Measurements from ENCODE around the gene PLCXD3. TPM values are rescaled to one million over a fixed set of nuclear protein-coding genes. Genes with fewer than 3 reads are reported as not detected.

Gene PLCXD3
- polyA plus RNA-seq, 1 of the 3 experiments (the other 2 are of a cell fraction) = 0.15 TPM

- TF ChIP-seq, protein P1, sequence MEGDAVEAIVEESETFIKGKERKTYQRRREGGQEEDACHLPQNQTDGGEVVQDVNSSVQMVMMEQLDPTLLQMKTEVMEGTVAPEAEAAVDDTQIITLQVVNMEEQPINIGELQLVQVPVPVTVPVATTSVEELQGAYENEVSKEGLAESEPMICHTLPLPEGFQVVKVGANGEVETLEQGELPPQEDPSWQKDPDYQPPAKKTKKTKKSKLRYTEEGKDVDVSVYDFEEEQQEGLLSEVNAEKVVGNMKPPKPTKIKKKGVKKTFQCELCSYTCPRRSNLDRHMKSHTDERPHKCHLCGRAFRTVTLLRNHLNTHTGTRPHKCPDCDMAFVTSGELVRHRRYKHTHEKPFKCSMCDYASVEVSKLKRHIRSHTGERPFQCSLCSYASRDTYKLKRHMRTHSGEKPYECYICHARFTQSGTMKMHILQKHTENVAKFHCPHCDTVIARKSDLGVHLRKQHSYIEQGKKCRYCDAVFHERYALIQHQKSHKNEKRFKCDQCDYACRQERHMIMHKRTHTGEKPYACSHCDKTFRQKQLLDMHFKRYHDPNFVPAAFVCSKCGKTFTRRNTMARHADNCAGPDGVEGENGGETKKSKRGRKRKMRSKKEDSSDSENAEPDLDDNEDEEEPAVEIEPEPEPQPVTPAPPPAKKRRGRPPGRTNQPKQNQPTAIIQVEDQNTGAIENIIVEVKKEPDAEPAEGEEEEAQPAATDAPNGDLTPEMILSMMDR (IDR thresholded peaks at IDR 0.05) = no peak
- TF ChIP-seq, protein P2, sequence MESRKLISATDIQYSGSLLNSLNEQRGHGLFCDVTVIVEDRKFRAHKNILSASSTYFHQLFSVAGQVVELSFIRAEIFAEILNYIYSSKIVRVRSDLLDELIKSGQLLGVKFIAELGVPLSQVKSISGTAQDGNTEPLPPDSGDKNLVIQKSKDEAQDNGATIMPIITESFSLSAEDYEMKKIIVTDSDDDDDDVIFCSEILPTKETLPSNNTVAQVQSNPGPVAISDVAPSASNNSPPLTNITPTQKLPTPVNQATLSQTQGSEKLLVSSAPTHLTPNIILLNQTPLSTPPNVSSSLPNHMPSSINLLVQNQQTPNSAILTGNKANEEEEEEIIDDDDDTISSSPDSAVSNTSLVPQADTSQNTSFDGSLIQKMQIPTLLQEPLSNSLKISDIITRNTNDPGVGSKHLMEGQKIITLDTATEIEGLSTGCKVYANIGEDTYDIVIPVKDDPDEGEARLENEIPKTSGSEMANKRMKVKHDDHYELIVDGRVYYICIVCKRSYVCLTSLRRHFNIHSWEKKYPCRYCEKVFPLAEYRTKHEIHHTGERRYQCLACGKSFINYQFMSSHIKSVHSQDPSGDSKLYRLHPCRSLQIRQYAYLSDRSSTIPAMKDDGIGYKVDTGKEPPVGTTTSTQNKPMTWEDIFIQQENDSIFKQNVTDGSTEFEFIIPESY (IDR thresholded peaks at IDR 0.05; ENCODE audit: borderline replicate concordance, low read depth) = no peak
- no peak for TF ChIP-seq RXRA (IDR thresholded peaks at IDR 0.05; ENCODE audit: borderline replicate concordance, low read depth)
- no peak for TF ChIP-seq JUND (IDR thresholded peaks at IDR 0.05)
- TF ChIP-seq CHD2 (IDR thresholded peaks at IDR 0.05; ENCODE audit: low read length, partially characterized antibody) = peak; percentile 16
- no peak for TF ChIP-seq NFIC (IDR thresholded peaks at IDR 0.05; ENCODE audit: borderline replicate concordance)
- TF ChIP-seq, protein P3, sequence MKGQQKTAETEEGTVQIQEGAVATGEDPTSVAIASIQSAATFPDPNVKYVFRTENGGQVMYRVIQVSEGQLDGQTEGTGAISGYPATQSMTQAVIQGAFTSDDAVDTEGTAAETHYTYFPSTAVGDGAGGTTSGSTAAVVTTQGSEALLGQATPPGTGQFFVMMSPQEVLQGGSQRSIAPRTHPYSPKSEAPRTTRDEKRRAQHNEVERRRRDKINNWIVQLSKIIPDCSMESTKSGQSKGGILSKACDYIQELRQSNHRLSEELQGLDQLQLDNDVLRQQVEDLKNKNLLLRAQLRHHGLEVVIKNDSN (IDR thresholded peaks at IDR 0.05; ENCODE audit: borderline replicate concordance, low read depth) = no peak
These were observed 139.9 kb downstream of the PLCXD3 start (continued) for GRCh38 chr5:41370482-41370881.

GRCh38 chr5:41369799-41370198 lies 140.6 kb downstream of the PLCXD3 start:
- no peaks in the 10 kb centered on the region for H3K79me2 ChIP-seq (ENCODE audit: insufficient read depth)
- peaks cover 0 to 23% of the 10 kb centered on the region in 2 experiments; a peak in 2 of 4 replicates for H3K4me1 ChIP-seq (ENCODE audit: control insufficient read depth in 1 of 2, insufficient read depth in 2 of 2, low read depth in 1 of 2, low read length in 1 of 2)
- H3K9me3 ChIP-seq = no peaks in the 10 kb centered on the region
- peak; percentile 33 for TF ChIP-seq RAD21 (IDR thresholded peaks at IDR 0.05; ENCODE audit: low read length)
- TF ChIP-seq CHD2 (IDR thresholded peaks at IDR 0.05; ENCODE audit: low read length, partially characterized antibody) = peak; percentile 47
- TF ChIP-seq, protein P4, sequence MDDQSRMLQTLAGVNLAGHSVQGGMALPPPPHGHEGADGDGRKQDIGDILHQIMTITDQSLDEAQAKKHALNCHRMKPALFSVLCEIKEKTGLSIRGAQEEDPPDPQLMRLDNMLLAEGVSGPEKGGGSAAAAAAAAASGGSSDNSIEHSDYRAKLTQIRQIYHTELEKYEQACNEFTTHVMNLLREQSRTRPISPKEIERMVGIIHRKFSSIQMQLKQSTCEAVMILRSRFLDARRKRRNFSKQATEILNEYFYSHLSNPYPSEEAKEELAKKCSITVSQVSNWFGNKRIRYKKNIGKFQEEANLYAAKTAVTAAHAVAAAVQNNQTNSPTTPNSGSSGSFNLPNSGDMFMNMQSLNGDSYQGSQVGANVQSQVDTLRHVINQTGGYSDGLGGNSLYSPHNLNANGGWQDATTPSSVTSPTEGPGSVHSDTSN (IDR thresholded peaks at IDR 0.05) = no peak
- TF ChIP-seq YY1 (IDR thresholded peaks at IDR 0.05; ENCODE audit: low read depth) = no peak
- TF ChIP-seq FOXJ3 (CRISPR knock-in tag; IDR thresholded peaks at IDR 0.05) = peak; percentile 39; the same call in 1 of the 2 replicates
- TF ChIP-seq JUND (IDR thresholded peaks at IDR 0.05) = no peak
- TF ChIP-seq GATA2 (CRISPR knock-in tag; IDR thresholded peaks at IDR 0.05) = peak; percentile 71; the same call in 1 of the 2 replicates
- peak; percentile 65; the same call in 1 of the 2 replicates for TF ChIP-seq RCOR1 (IDR thresholded peaks at IDR 0.05; ENCODE audit: low read length)
- TF ChIP-seq, protein P1 (IDR thresholded peaks at IDR 0.05) = no peak
- peak in 1 of 2 experiments; percentile 74; a peak in 2 of 4 replicates for TF ChIP-seq EP300 (IDR thresholded peaks at IDR 0.05; ENCODE audit: borderline replicate concordance in 1 of 2, low read depth in 1 of 2, low read length in 1 of 2)
- TF ChIP-seq, protein P2 (IDR thresholded peaks at IDR 0.05; ENCODE audit: borderline replicate concordance, low read depth) = no peak
- TF ChIP-seq MXI1 (IDR thresholded peaks at IDR 0.05; ENCODE audit: low read depth, low read length) = peak; percentile 39; the same call in 1 of the 2 replicates
- TF ChIP-seq TAF1 (IDR thresholded peaks at IDR 0.05; ENCODE audit: borderline replicate concordance, low read depth, low read length) = no peak
- no peak for TF ChIP-seq SMC3 (IDR thresholded peaks at IDR 0.05; ENCODE audit: low read depth, low read length)
- no peaks in the 10 kb centered on the region for H3K9me2 ChIP-seq
- ChIA-PET CTCF (interaction anchor here (0.7 to 2.3 kb wide), 9 partner anchors 57 to 476 kb away, joined by 3 to 9 read pairs (median 3); no protein-coding TSS in a partner anchor), POLR2A (no interaction called here)
- no peaks in the 10 kb centered on the region for H4K20me1 ChIP-seq (ENCODE audit: insufficient read depth)
- peak overlapping the region in 1 of 2 experiments; percentile 99; a peak in 2 of 4 replicates for H3K27ac ChIP-seq (ENCODE audit: low read depth in 2 of 2, low read length in 1 of 2)
- H3K27me3 ChIP-seq (ENCODE audit: insufficient read depth) = no peaks in the 10 kb centered on the region
- no peaks in the 10 kb centered on the region for H3F3A ChIP-seq (replicated peaks; ENCODE audit: insufficient read depth)
- WGBS (ENCODE audit: low lambda C conversion rate) = 78% methylated on average over 2 of the region's 2 CpGs
- no peak overlapping the region for H3K4me2 ChIP-seq
- no peak overlapping the region for H2AFZ ChIP-seq (ENCODE audit: low read depth)
- H3K4me3 ChIP-seq (ENCODE audit: low read depth in 2 of 2, low read length in 1 of 2) = no peak overlapping the region
- no peak overlapping the region for H3K9ac ChIP-seq
- H3K36me3 ChIP-seq (replicated peaks in 1 of 2; ENCODE audit: control insufficient read depth in 1 of 2, insufficient read depth in 2 of 2, low read length in 1 of 2) = no peaks in the 10 kb centered on the region
- peak; percentile 29 for DNase-seq

Data from SK-N-SH (cell line).